Activated CD4-positive, alpha-beta T cell treated with anti-CD3 and anti-CD28 coated beads for 4 hours (primary cell): Measurements from ENCODE around the gene HIBADH.

Source experiments
- DNase-seq, 2 donors: peaks; one replicate each; pipeline ENCODE4 v3.0.0-alpha.2; 2020

Gene HIBADH

DNA sequence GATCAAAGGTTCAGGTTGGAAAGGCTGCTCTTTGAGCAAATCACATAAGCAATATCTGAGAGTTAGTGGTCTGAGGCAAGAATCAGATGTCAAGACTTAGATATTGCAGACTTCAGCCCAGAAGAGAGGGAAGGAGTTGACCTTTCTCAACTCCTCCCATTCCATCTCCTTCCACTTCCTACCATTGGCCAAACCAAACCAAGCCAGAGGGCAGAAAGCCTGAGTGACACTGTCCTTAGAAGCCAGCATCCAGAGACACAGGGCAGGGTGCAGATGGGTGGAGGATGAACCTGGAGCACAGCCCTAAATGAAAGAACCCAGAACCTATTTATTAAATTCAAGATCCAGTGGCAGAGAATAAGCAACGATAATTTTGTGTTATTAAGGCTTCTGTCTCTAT is 180.5 kb downstream of the HIBADH start:
- DNase-seq: no peak

DNA sequence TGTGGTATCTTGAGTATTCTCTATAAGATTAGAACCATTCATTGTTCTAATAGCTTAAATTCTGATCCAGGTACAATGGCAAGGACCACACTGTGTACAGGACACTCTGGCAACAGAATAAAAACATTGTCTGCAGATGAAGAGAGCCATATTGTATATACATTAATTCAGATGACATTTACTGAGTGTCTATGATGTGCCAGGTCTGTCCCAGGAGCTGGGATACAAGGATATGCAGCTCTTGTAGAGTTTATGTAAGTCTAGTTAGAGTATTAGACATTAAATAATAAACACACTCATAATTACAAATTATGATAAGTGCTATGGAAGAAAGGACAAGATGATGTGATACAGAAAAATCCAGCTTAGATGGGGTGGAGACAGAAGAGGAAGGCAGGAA is 184.1 kb downstream of the HIBADH start:
- no peak for DNase-seq

DNA sequence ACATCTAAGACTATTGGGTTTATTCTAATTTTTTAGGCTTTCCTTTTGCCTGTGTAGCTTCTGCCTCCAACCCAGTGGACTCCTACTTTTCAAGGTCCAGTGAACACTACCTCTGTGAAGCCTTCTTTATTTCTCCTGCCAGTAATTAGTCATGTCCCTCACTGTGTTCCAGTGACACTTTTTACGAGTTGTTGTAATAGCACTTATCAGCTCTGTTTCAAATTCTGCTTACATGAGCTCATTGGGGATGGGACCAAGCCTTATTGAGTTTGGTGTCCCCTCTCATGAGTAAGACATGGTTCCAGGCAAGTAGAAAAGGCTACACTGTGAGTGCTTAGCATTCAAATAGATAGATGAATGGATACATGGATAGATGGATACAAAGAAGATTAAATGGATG is 184.6 kb downstream of the HIBADH start:
- DNase-seq: no peak

DNA sequence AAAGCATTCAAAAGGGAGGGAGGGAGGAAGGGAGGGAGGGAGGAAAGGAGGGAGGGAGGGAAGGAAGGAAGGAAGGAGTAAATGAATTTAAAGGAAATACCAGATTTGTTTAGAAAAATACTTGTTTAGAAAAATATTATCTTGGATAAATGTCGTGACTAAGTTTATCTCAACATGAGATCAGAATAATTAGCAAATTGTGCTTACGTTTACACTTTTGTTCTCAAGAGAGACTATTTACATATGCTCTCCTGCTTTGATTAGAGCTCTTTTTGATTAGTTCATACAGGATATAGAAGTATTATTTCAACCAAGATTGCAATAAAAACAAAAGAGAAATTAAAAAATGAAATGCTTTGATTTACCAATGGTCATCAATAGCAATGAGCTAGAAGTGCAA is 186.2 kb downstream of the HIBADH start:
- no peak for DNase-seq
